Smooth muscle cell (in vitro differentiated cells): ENCODE results near the gene LPAR1. TPM values are rescaled to one million over a fixed set of nuclear protein-coding genes. Genes with fewer than 3 reads are reported as not detected.

Experiments
- DNase-seq: peaks from one replicate; lab custom pipeline; 2025; ENCODE audit not compliant: unreplicated experiment; lab: John Stamatoyannopoulos, UW
- H2AFZ ChIP-seq: fragments of 200-600 bp; sonication (generic); 2 replicates; pipeline ENCODE4 v1.6.0; 2016; ENCODE audit warnings: antibody characterized with exemption, low read depth, mild to moderate bottlenecking
- H3F3A ChIP-seq: fragments of 200-600 bp; sonication (generic); 2 replicates; pipeline ENCODE4 v1.6.0; 2017; ENCODE audit warnings: antibody characterized with exemption, low read depth
- H3K27ac ChIP-seq: fragments of 200-600 bp; sonication (generic); 2 replicates; pipeline ENCODE4 v1.5.1; 2016; ENCODE audit warnings: low read depth, mild to moderate bottlenecking
- H3K27me3 ChIP-seq: fragments of 200-600 bp; sonication (generic); 2 replicates; pipeline ENCODE4 v1.6.1; 2016; ENCODE audit warnings: low read depth, mild to moderate bottlenecking
- H3K36me3 ChIP-seq: fragments of 200-600 bp; sonication (generic); 2 replicates; pipeline ENCODE4 v1.5.1; 2016; ENCODE audit warnings: low read depth
- H3K4me1 ChIP-seq: fragments of 200-600 bp; sonication (generic); 2 replicates; pipeline ENCODE4 v1.5.1; 2016; ENCODE audit warnings: low read depth
- H3K4me2 ChIP-seq: fragments of 200-600 bp; sonication (generic); 2 replicates; pipeline ENCODE4 v1.6.0; 2016; ENCODE audit warnings: mild to moderate bottlenecking
- H3K4me3 ChIP-seq: fragments of 200-600 bp; sonication (generic); 2 replicates; pipeline ENCODE4 v1.5.1; 2016; ENCODE audit warnings: mild to moderate bottlenecking
- H3K79me2 ChIP-seq: fragments of 200-600 bp; sonication (generic); 2 replicates; pipeline ENCODE4 v1.6.0; 2016; ENCODE audit warnings: low read depth, mild to moderate bottlenecking
- H3K9ac ChIP-seq: fragments of 200-600 bp; sonication (generic); 2 replicates; pipeline ENCODE4 v1.6.0; 2016; ENCODE audit warnings: low read depth
- H3K9me3 ChIP-seq: fragments of 200-600 bp; sonication (generic); replicated peaks from 2 replicates; pipeline ENCODE4 v1.5.1; 2016; ENCODE audit warnings: low read depth
- H4K20me1 ChIP-seq: fragments of 200-600 bp; sonication (generic); 2 replicates; pipeline ENCODE4 v1.6.0; 2016; ENCODE audit warnings: low read depth
- CTCF ChIP-seq: fragments of 200-600 bp; sonication (generic); IDR thresholded peaks from 2 replicates; pipeline ENCODE4 v1.5.1; 2017; ENCODE audit warnings: borderline replicate concordance, mild to moderate bottlenecking, antibody characterized with exemption; ENCODE audit not compliant: insufficient read depth, poor library complexity, severe bottlenecking
- WGBS: methylation state at CpG from one replicate; pipeline ENCODE4 v1.1.7; 2016; ENCODE audit warnings: low lambda C conversion rate; 5-methylcytosine and 5-hydroxymethylcytosine counted together
- polyA plus RNA-seq: library from polyadenylated mRNA; unstranded; fragments of >200 nt; fragmentation: Nextera tagmentation; extraction: Ambion mirVana; gene quantifications from 2 replicates; pipeline ENCODE4 v1.2.1, GENCODE V29; 2016
- total RNA-seq: library from RNA; depleted of rRNA; stranded (reverse); fragments of >200 nt; gene quantifications from 2 replicates; pipeline ENCODE4 v1.2.3, GENCODE V29; 2014

Gene LPAR1
- total and polyA plus RNA-seq, 2 experiments from 2014 or later, result 20.5 to 21.3 TPM

- Histone ChIP-seq H3K4me2 (no peak overlapping the region), H3K4me1 (no peaks in the 10 kb centered on the region), H4K20me1 (peaks cover 25% of the 10 kb centered on the region), H3K27ac (no peak overlapping the region), H3K9ac (no peak overlapping the region), H3K9me3 (no peaks in the 10 kb centered on the region), H2AFZ (no peak overlapping the region), H3K79me2 (peaks cover 12% of the 10 kb centered on the region), H3K36me3 (no peaks in the 10 kb centered on the region), H3K4me3 (no peak overlapping the region), H3F3A (no peaks in the 10 kb centered on the region), H3K27me3 (no peaks in the 10 kb centered on the region)
- WGBS, result 82% methylated on average over 6 of the region's 6 CpGs
- TF ChIP-seq CTCF, result no peak
- no peak for DNase-seq
These were observed 62.3 kb downstream of the LPAR1 start for GRCh38 chr9:110975969-110976368.

GRCh38 chr9:110975278-110975677 lies 63.0 kb downstream of the LPAR1 start:
- Histone ChIP-seq H3K4me2 (no peak overlapping the region), H3K9me3 (no peaks in the 10 kb centered on the region), H3K4me3 (no peak overlapping the region), H3K9ac (no peak overlapping the region), H3K79me2 (peaks cover 10% of the 10 kb centered on the region), H3K36me3 (no peaks in the 10 kb centered on the region), H3F3A (no peaks in the 10 kb centered on the region), H2AFZ (no peak overlapping the region), H4K20me1 (peaks cover 23% of the 10 kb centered on the region), H3K4me1 (no peaks in the 10 kb centered on the region), H3K27ac (no peak overlapping the region), H3K27me3 (no peaks in the 10 kb centered on the region)
- no peak for DNase-seq
- no peak for TF ChIP-seq CTCF
- 97% methylated on average over 2 of the region's 2 CpGs for WGBS

- Histone ChIP-seq H4K20me1 (peaks cover 11% of the 10 kb centered on the region), H3F3A (no peaks in the 10 kb centered on the region)
These were observed 66.6 kb downstream of the LPAR1 start for GRCh38 chr9:110971705-110972104.

More at GRCh38 chr9:110971705-110972104, 66.6 kb downstream of the LPAR1 start:
- TF ChIP-seq CTCF, result no peak
- Histone ChIP-seq H2AFZ (no peak overlapping the region), H3K4me1 (no peaks in the 10 kb centered on the region), H3K9me3 (no peaks in the 10 kb centered on the region), H3K79me2 (peaks cover 10% of the 10 kb centered on the region), H3K27me3 (no peaks in the 10 kb centered on the region), H3K36me3 (no peaks in the 10 kb centered on the region), H3K9ac (no peak overlapping the region), H3K4me2 (no peak overlapping the region), H3K4me3 (no peak overlapping the region), H3K27ac (no peak overlapping the region)
- WGBS, result 89% methylated on average over 5 of the region's 5 CpGs
- no peak for DNase-seq
